GM12865 (cell line): ENCODE results near the gene LRP1.

Experiments
- DNase-seq: peaks from one replicate; pipeline ENCODE4 v3.0.0; 2010; ENCODE audit warnings: low read depth
- H3K4me3 ChIP-seq: 2 replicates; pipeline ENCODE4 v1.5.1; 2011; ENCODE audit warnings: mild to moderate bottlenecking, low read depth, low read length, control low read depth
- CTCF ChIP-seq: IDR thresholded peaks from 2 replicates; pipeline ENCODE4 v1.5.1; 2011; ENCODE audit warnings: low read length, control low read depth, low read depth, inconsistent platforms; ENCODE audit not compliant: insufficient read depth; ENCODE audit errors: missing control alignments

LRP1 gene

GRCh38 chr12:57236201-57236924, 108.1 kb downstream of the LRP1 start:
- no peak overlapping the region for H3K4me3 ChIP-seq
- no peak for TF ChIP-seq CTCF
- no peak for DNase-seq

- DNase-seq, result no peak
- H3K4me3 ChIP-seq, result no peak overlapping the region
- TF ChIP-seq CTCF, result no peak
These were observed 108.8 kb downstream of the LRP1 start for GRCh38 chr12:57236925-57237595.

- DNase-seq, result no peak
- H3K4me3 ChIP-seq, result no peak overlapping the region
- no peak for TF ChIP-seq CTCF
These were observed 109.3 kb downstream of the LRP1 start for GRCh38 chr12:57237596-57237931.

GRCh38 chr12:57237932-57238853, 109.9 kb downstream of the LRP1 start:
- no peak for TF ChIP-seq CTCF
- peak; percentile 47 for DNase-seq
- H3K4me3 ChIP-seq, result peak overlapping the region; percentile 52

GRCh38 chr12:57238854-57239554, 110.7 kb downstream of the LRP1 start:
- TF ChIP-seq CTCF, result peak; percentile 100
- peak; percentile 93 for DNase-seq
- H3K4me3 ChIP-seq, result peak overlapping the region; percentile 73

- H3K4me3 ChIP-seq, result peak overlapping the region; percentile 73
- no peak for TF ChIP-seq CTCF
- DNase-seq, result no peak
These were observed 111.3 kb downstream of the LRP1 start for GRCh38 chr12:57239587-57240065.
